PFSK-1 (cell line): ENCODE data around the gene ADAMTSL1.

ENCODE experiments used
- POLR2AphosphoS5 ChIP-seq: IDR thresholded peaks from 2 replicates; pipeline ENCODE4 v1.6.1; 2012; ENCODE audit warnings: low read depth, mild to moderate bottlenecking, control low read depth, low read length, moderate library complexity
- TAF1 ChIP-seq: IDR thresholded peaks from 2 replicates; pipeline ENCODE4 v1.6.1; 2012; ENCODE audit warnings: low read length, control low read depth, borderline replicate concordance; ENCODE audit not compliant: insufficient read depth

GRCh38 chr9:18598969-18599368 is 125.0 kb downstream of the ADAMTSL1 start:
- no peak for TF ChIP-seq TAF1
- no peak for TF ChIP-seq POLR2AphosphoS5
